ENCODE results near the gene ACAN.

Gene ACAN

DNA sequence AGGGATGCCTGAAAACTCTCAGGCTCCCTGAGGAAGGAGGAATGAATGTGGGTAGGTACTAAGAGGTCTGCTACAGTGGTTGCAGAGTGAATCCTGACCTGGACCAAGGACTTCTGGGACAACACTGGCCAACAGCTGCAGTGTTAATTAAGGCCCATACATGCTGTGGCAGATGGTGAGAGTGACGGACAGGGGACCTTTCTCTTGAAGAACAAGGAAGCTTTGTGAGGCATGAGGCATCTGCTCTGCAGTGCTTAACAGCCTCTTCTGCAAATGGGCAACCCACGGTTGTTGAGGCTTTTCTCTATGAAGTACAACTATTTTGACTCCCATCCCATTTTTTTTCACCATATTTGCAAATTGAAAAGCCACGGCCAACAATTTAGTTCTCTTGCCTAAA, 26.6 kb upstream of the ACAN start:
- no peak overlapping the region for H2BK12ac ChIP-seq (ENCODE audit: low read length)
- no peaks in the 10 kb centered on the region for H3K79me1 ChIP-seq (ENCODE audit: low read length)
- H3K79me2 ChIP-seq (ENCODE audit: control insufficient read depth, insufficient read depth, low read length, poor library complexity): no peaks in the 10 kb centered on the region
- peaks cover 2% of the 10 kb centered on the region for H3K9me3 ChIP-seq (ENCODE audit: insufficient read depth, low read depth, low read length)
- no peak overlapping the region for H3K27ac ChIP-seq (ENCODE audit: low read depth, low read length)
- H3K23ac ChIP-seq (ENCODE audit: low read length): no peak overlapping the region
- WGBS (ENCODE audit: extremely low coverage, insufficient coverage, insufficient read length): no CpG with 5 or more reads among the region's 3 CpGs
- H2AK5ac ChIP-seq (ENCODE audit: low read length): no peak overlapping the region
- no peaks in the 10 kb centered on the region for H3K36me3 ChIP-seq (ENCODE audit: control insufficient read depth in 1 of 2, insufficient read depth in 2 of 2, low read length in 2 of 2)
- DNase-seq: no peak
- no peak overlapping the region for H2BK120ac ChIP-seq (ENCODE audit: insufficient read depth, low read length, poor library complexity)
- no peak overlapping the region for H4K8ac ChIP-seq (ENCODE audit: low read depth, low read length)
- H3K14ac ChIP-seq (ENCODE audit: low read length): no peak overlapping the region
- H3K4me3 ChIP-seq (ENCODE audit: low read depth, low read length): no peak overlapping the region
- no peak overlapping the region for H3K9ac ChIP-seq (ENCODE audit: low read length)
- H4K12ac ChIP-seq (ENCODE audit: low read depth, low read length): no peak overlapping the region
- H3K18ac ChIP-seq (ENCODE audit: low read length): no peak overlapping the region
- no peak overlapping the region for H4K91ac ChIP-seq (ENCODE audit: low read depth, low read length)
- H3K27me3 ChIP-seq (ENCODE audit: insufficient read depth, low read length): no peaks in the 10 kb centered on the region
- H3K4me2 ChIP-seq (ENCODE audit: low read length): no peak overlapping the region
- no peak overlapping the region for H3K4ac ChIP-seq (ENCODE audit: low read depth, low read length)
- no peak overlapping the region for H2AFZ ChIP-seq (ENCODE audit: insufficient read depth, low read length, poor library complexity)
- no peaks in the 10 kb centered on the region for H3K4me1 ChIP-seq (ENCODE audit: control insufficient read depth in 1 of 2, insufficient read depth in 2 of 2, low read length in 2 of 2)
- H2BK5ac ChIP-seq (ENCODE audit: low read depth, low read length, poor library complexity): no peak overlapping the region

DNA sequence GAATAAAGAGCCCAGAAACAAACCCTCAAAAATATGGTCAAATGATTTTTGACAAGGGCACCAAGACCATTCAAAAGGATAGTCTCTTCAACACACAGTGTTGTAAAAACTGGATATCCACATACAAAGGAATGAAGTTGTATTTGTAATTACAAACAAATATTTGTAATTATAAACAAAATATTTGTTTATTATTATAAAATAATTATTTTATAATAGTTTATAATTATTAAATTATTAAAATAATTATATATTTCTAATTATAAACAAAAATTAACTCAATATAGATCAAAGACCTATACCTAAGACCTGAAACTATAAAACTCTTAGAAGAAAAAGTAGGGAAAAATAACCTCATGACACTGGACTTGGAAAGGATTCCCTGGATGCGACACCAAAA, 23.3 kb upstream of the ACAN start:
- Histone ChIP-seq H2AFZ (ENCODE audit: insufficient read depth, low read length, poor library complexity) (no peak overlapping the region), H4K91ac (ENCODE audit: low read depth, low read length) (no peak overlapping the region), H3K79me2 (ENCODE audit: control insufficient read depth, insufficient read depth, low read length, poor library complexity) (no peaks in the 10 kb centered on the region), H3K23ac (ENCODE audit: low read length) (no peak overlapping the region), H3K4me2 (ENCODE audit: low read length) (no peak overlapping the region), H3K36me3 (ENCODE audit: control insufficient read depth in 1 of 2, insufficient read depth in 2 of 2, low read length in 2 of 2) (no peaks in the 10 kb centered on the region), H2AK5ac (ENCODE audit: low read length) (no peak overlapping the region), H3K27me3 (ENCODE audit: insufficient read depth, low read length) (no peaks in the 10 kb centered on the region), H3K27ac (ENCODE audit: low read depth, low read length) (no peak overlapping the region), H3K14ac (ENCODE audit: low read length) (no peak overlapping the region), H3K4me1 (ENCODE audit: control insufficient read depth in 1 of 2, insufficient read depth in 2 of 2, low read length in 2 of 2) (no peaks in the 10 kb centered on the region), H3K4me3 (ENCODE audit: low read depth, low read length) (no peak overlapping the region), H2BK12ac (ENCODE audit: low read length) (no peak overlapping the region), H3K4ac (ENCODE audit: low read depth, low read length) (no peak overlapping the region), H4K8ac (ENCODE audit: low read depth, low read length) (no peak overlapping the region), H2BK120ac (ENCODE audit: insufficient read depth, low read length, poor library complexity) (no peak overlapping the region), H2BK5ac (ENCODE audit: low read depth, low read length, poor library complexity) (no peak overlapping the region), H4K12ac (ENCODE audit: low read depth, low read length) (no peak overlapping the region), H3K18ac (ENCODE audit: low read length) (no peak overlapping the region), H3K9ac (ENCODE audit: low read length) (no peak overlapping the region), H3K9me3 (ENCODE audit: insufficient read depth, low read depth, low read length) (peaks cover 2% of the 10 kb centered on the region), H3K79me1 (ENCODE audit: low read length) (no peaks in the 10 kb centered on the region)
- DNase-seq: no peak
- no CpG with 5 or more reads among the region's 1 CpG for WGBS (ENCODE audit: extremely low coverage, insufficient coverage, insufficient read length)

DNA sequence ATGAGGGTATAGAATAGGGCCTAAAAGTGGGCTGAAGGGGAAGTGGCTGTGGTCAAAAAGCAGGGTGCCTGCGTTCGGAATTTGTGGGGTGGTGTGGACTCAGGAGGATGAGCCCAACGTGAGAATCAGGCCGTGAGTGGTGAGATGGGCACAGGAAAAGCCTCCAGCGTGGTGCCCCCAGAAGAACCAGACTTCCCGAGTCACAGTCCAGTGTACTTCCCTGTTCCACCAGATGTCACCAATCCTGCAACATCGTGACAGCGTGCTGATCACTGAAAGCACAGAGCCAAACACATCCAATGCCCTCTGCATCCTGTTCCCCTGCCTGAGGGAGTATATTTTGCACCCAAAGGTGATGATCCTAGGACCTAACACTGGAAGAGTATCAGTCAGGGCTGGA, 20.8 kb upstream of the ACAN start:
- H3K4me3 ChIP-seq (ENCODE audit: low read depth, low read length): no peak overlapping the region
- no peaks in the 10 kb centered on the region for H3K36me3 ChIP-seq (ENCODE audit: control insufficient read depth in 1 of 2, insufficient read depth in 2 of 2, low read length in 2 of 2)
- H3K9ac ChIP-seq (ENCODE audit: low read length): no peak overlapping the region
- no CpG with 5 or more reads among the region's 8 CpGs for WGBS (ENCODE audit: extremely low coverage, insufficient coverage, insufficient read length)
- H3K27me3 ChIP-seq (ENCODE audit: insufficient read depth, low read length): no peaks in the 10 kb centered on the region
- no peak overlapping the region for H3K4ac ChIP-seq (ENCODE audit: low read depth, low read length)
- no peak overlapping the region for H3K14ac ChIP-seq (ENCODE audit: low read length)
- H2BK120ac ChIP-seq (ENCODE audit: insufficient read depth, low read length, poor library complexity): no peak overlapping the region
- no peak overlapping the region for H2AK5ac ChIP-seq (ENCODE audit: low read length)
- H4K8ac ChIP-seq (ENCODE audit: low read depth, low read length): no peak overlapping the region
- no peak overlapping the region for H2BK12ac ChIP-seq (ENCODE audit: low read length)
- no peak for DNase-seq
- H3K9me3 ChIP-seq (ENCODE audit: insufficient read depth, low read depth, low read length): no peaks in the 10 kb centered on the region
- H3K18ac ChIP-seq (ENCODE audit: low read length): no peak overlapping the region
- H3K27ac ChIP-seq (ENCODE audit: low read depth, low read length): no peak overlapping the region
- no peak overlapping the region for H3K23ac ChIP-seq (ENCODE audit: low read length)
- no peaks in the 10 kb centered on the region for H3K79me2 ChIP-seq (ENCODE audit: control insufficient read depth, insufficient read depth, low read length, poor library complexity)
- no peak overlapping the region for H2AFZ ChIP-seq (ENCODE audit: insufficient read depth, low read length, poor library complexity)
- H4K91ac ChIP-seq (ENCODE audit: low read depth, low read length): no peak overlapping the region
- H3K79me1 ChIP-seq (ENCODE audit: low read length): no peaks in the 10 kb centered on the region
- H3K4me1 ChIP-seq (ENCODE audit: control insufficient read depth in 1 of 2, insufficient read depth in 2 of 2, low read length in 2 of 2): no peaks in the 10 kb centered on the region
- H4K12ac ChIP-seq (ENCODE audit: low read depth, low read length): no peak overlapping the region
- no peak overlapping the region for H2BK5ac ChIP-seq (ENCODE audit: low read depth, low read length, poor library complexity)
- no peak overlapping the region for H3K4me2 ChIP-seq (ENCODE audit: low read length)

DNA sequence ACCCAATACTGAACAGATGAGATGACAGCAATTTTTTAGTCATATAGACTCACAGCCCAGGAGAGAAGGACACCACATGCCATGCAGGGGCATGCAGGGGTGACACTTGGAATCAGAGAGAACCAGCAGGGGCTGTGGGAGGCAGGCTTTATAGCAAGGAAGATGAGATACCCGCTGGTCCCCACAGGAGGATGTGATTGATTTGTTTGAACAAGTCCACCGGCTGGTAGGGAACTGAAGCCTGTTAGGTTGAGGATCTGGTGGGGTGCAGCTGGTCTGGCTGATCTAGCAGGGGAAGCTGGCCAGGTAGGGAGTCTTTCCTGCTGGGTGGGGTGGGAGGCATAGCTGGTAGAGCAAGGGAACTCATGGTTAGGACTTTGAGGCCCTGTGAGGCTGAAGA, 18.0 kb upstream of the ACAN start:
- Histone ChIP-seq H3K27me3 (ENCODE audit: insufficient read depth, low read length) (no peaks in the 10 kb centered on the region), H3K79me2 (ENCODE audit: control insufficient read depth, insufficient read depth, low read length, poor library complexity) (no peaks in the 10 kb centered on the region), H4K12ac (ENCODE audit: low read depth, low read length) (no peak overlapping the region), H3K4me3 (ENCODE audit: low read depth, low read length) (no peak overlapping the region), H3K4me2 (ENCODE audit: low read length) (no peak overlapping the region), H2BK120ac (ENCODE audit: insufficient read depth, low read length, poor library complexity) (no peak overlapping the region), H2AK5ac (ENCODE audit: low read length) (no peak overlapping the region), H3K79me1 (ENCODE audit: low read length) (no peaks in the 10 kb centered on the region), H3K36me3 (ENCODE audit: control insufficient read depth in 1 of 2, insufficient read depth in 2 of 2, low read length in 2 of 2) (no peaks in the 10 kb centered on the region), H3K4me1 (ENCODE audit: control insufficient read depth in 1 of 2, insufficient read depth in 2 of 2, low read length in 2 of 2) (no peaks in the 10 kb centered on the region), H2BK12ac (ENCODE audit: low read length) (no peak overlapping the region), H2AFZ (ENCODE audit: insufficient read depth, low read length, poor library complexity) (no peak overlapping the region), H2BK5ac (ENCODE audit: low read depth, low read length, poor library complexity) (no peak overlapping the region), H3K23ac (ENCODE audit: low read length) (no peak overlapping the region), H3K4ac (ENCODE audit: low read depth, low read length) (no peak overlapping the region), H3K14ac (ENCODE audit: low read length) (no peak overlapping the region), H3K18ac (ENCODE audit: low read length) (no peak overlapping the region), H4K8ac (ENCODE audit: low read depth, low read length) (no peak overlapping the region), H3K27ac (ENCODE audit: low read depth, low read length) (no peak overlapping the region), H3K9me3 (ENCODE audit: insufficient read depth, low read depth, low read length) (no peaks in the 10 kb centered on the region), H4K91ac (ENCODE audit: low read depth, low read length) (no peak overlapping the region), H3K9ac (ENCODE audit: low read length) (no peak overlapping the region)
- WGBS (ENCODE audit: extremely low coverage, insufficient coverage, insufficient read length): no CpG with 5 or more reads among the region's 2 CpGs
- no peak for DNase-seq

All from trophoblast cell (in vitro differentiated cells and primary cell).